Smooth muscle cell (in vitro differentiated cells): ENCODE data around the gene TBC1D21. TPM values are rescaled to one million over a fixed set of nuclear protein-coding genes. Genes with fewer than 3 reads are reported as not detected.
"Not testable (repeated sequence)": the region's sequence is repeated elsewhere in the genome, so short reads cannot be mapped to it uniquely, and the experiment has no call there.

Experiments
- DNase-seq: peaks from one replicate; lab custom pipeline; 2025; ENCODE audit not compliant: unreplicated experiment; lab: John Stamatoyannopoulos, UW
- H2AFZ ChIP-seq: fragments of 200-600 bp; sonication (generic); 2 replicates; pipeline ENCODE4 v1.6.0; 2016; ENCODE audit warnings: antibody characterized with exemption, low read depth, mild to moderate bottlenecking
- H3F3A ChIP-seq: fragments of 200-600 bp; sonication (generic); 2 replicates; pipeline ENCODE4 v1.6.0; 2017; ENCODE audit warnings: antibody characterized with exemption, low read depth
- H3K27ac ChIP-seq: fragments of 200-600 bp; sonication (generic); 2 replicates; pipeline ENCODE4 v1.5.1; 2016; ENCODE audit warnings: low read depth, mild to moderate bottlenecking
- H3K27me3 ChIP-seq: fragments of 200-600 bp; sonication (generic); 2 replicates; pipeline ENCODE4 v1.6.1; 2016; ENCODE audit warnings: low read depth, mild to moderate bottlenecking
- H3K36me3 ChIP-seq: fragments of 200-600 bp; sonication (generic); 2 replicates; pipeline ENCODE4 v1.5.1; 2016; ENCODE audit warnings: low read depth
- H3K4me1 ChIP-seq: fragments of 200-600 bp; sonication (generic); 2 replicates; pipeline ENCODE4 v1.5.1; 2016; ENCODE audit warnings: low read depth
- H3K4me2 ChIP-seq: fragments of 200-600 bp; sonication (generic); 2 replicates; pipeline ENCODE4 v1.6.0; 2016; ENCODE audit warnings: mild to moderate bottlenecking
- H3K4me3 ChIP-seq: fragments of 200-600 bp; sonication (generic); 2 replicates; pipeline ENCODE4 v1.5.1; 2016; ENCODE audit warnings: mild to moderate bottlenecking
- H3K79me2 ChIP-seq: fragments of 200-600 bp; sonication (generic); 2 replicates; pipeline ENCODE4 v1.6.0; 2016; ENCODE audit warnings: low read depth, mild to moderate bottlenecking
- H3K9ac ChIP-seq: fragments of 200-600 bp; sonication (generic); 2 replicates; pipeline ENCODE4 v1.6.0; 2016; ENCODE audit warnings: low read depth
- H3K9me3 ChIP-seq: fragments of 200-600 bp; sonication (generic); replicated peaks from 2 replicates; pipeline ENCODE4 v1.5.1; 2016; ENCODE audit warnings: low read depth
- H4K20me1 ChIP-seq: fragments of 200-600 bp; sonication (generic); 2 replicates; pipeline ENCODE4 v1.6.0; 2016; ENCODE audit warnings: low read depth
- CTCF ChIP-seq: fragments of 200-600 bp; sonication (generic); IDR thresholded peaks from 2 replicates; pipeline ENCODE4 v1.5.1; 2017; ENCODE audit warnings: borderline replicate concordance, mild to moderate bottlenecking, antibody characterized with exemption; ENCODE audit not compliant: insufficient read depth, poor library complexity, severe bottlenecking
- WGBS: methylation state at CpG from one replicate; pipeline ENCODE4 v1.1.7; 2016; ENCODE audit warnings: low lambda C conversion rate; 5-methylcytosine and 5-hydroxymethylcytosine counted together
- polyA plus RNA-seq: library from polyadenylated mRNA; unstranded; fragments of >200 nt; fragmentation: Nextera tagmentation; extraction: Ambion mirVana; gene quantifications from 2 replicates; pipeline ENCODE4 v1.2.1, GENCODE V29; 2016
- total RNA-seq: library from RNA; depleted of rRNA; stranded (reverse); fragments of >200 nt; gene quantifications from 2 replicates; pipeline ENCODE4 v1.2.3, GENCODE V29; 2014

Gene TBC1D21
- total and polyA plus RNA-seq, 2 experiments from 2014 or later: not detected

- H3F3A ChIP-seq: peaks cover 34% of the 10 kb centered on the region
- WGBS: 96% methylated on average over 11 of the region's 11 CpGs
- H3K79me2 ChIP-seq: peaks cover 49% of the 10 kb centered on the region
- H3K4me3 ChIP-seq: no peak overlapping the region
- no peak overlapping the region for H3K9ac ChIP-seq
- no peaks in the 10 kb centered on the region for H3K9me3 ChIP-seq
- H3K4me2 ChIP-seq: no peak overlapping the region
- DNase-seq: no peak
- H2AFZ ChIP-seq: no peak overlapping the region
- H4K20me1 ChIP-seq: peaks cover 23% of the 10 kb centered on the region
- TF ChIP-seq CTCF: no peak
- H3K4me1 ChIP-seq: peaks cover 42% of the 10 kb centered on the region
- no peaks in the 10 kb centered on the region for H3K27me3 ChIP-seq
- H3K27ac ChIP-seq: no peak overlapping the region
- H3K36me3 ChIP-seq: no peaks in the 10 kb centered on the region
These were observed 64.4 kb downstream of the TBC1D21 start for GRCh38 chr15:73937726-73938125.

GRCh38 chr15:73938516-73938915 is 65.2 kb downstream of the TBC1D21 start:
- not testable (repeated sequence) for H2AFZ ChIP-seq, H3K27me3 ChIP-seq, H3K4me3 ChIP-seq, H3K9me3 ChIP-seq, H3K36me3 ChIP-seq, DNase-seq, H3K9ac ChIP-seq, H3K4me2 ChIP-seq
- Histone ChIP-seq H3K79me2 (peaks cover 41% of the 10 kb centered on the region), H3K4me1 (peaks cover 45% of the 10 kb centered on the region), H3F3A (peaks cover 42% of the 10 kb centered on the region), H4K20me1 (peaks cover 16% of the 10 kb centered on the region), H3K27ac (peak overlapping the region; percentile 96)
- 98% methylated on average over 8 of the region's 8 CpGs for WGBS

Other genes starting within 250 kb of the TBC1D21 start
- 189 and 215 TPM in 2 replicates for gene NPTN, start 240.2 kb upstream of the TBC1D21 start, total RNA-seq
- 153 TPM in 2 replicates for gene NPTN, start 240.2 kb upstream of the TBC1D21 start, polyA plus RNA-seq
- gene CD276, start 189.2 kb upstream of the TBC1D21 start, total RNA-seq: 139 and 144 TPM in 2 replicates
- 257 and 312 TPM in 2 replicates for gene CD276, start 189.2 kb upstream of the TBC1D21 start, polyA plus RNA-seq
- gene INSYN1, start 120.2 kb upstream of the TBC1D21 start, total RNA-seq: 1.4 and 1.6 TPM in 2 replicates
- gene INSYN1, start 120.2 kb upstream of the TBC1D21 start, polyA plus RNA-seq: 3.4 and 4.0 TPM in 2 replicates
- gene LOXL1, start 52.9 kb downstream of the TBC1D21 start, total RNA-seq: 239 and 252 TPM in 2 replicates
- 736 and 899 TPM in 2 replicates for gene LOXL1, start 52.9 kb downstream of the TBC1D21 start, polyA plus RNA-seq
- 9.3 and 12.4 TPM in 2 replicates for gene STOML1, start 118.7 kb downstream of the TBC1D21 start, total RNA-seq
- 23.7 and 27.5 TPM in 2 replicates for gene STOML1, start 118.7 kb downstream of the TBC1D21 start, polyA plus RNA-seq
- gene PML, start 121.2 kb downstream of the TBC1D21 start, total RNA-seq: 21.6 and 34.1 TPM in 2 replicates
- 33.7 and 39.4 TPM in 2 replicates for gene PML, start 121.2 kb downstream of the TBC1D21 start, polyA plus RNA-seq
- 0.09 and 0.13 TPM in 2 replicates for gene GOLGA6A, start 209.0 kb downstream of the TBC1D21 start, total RNA-seq
- 0.14 TPM in 1 of 2 replicates, not detected in the other for gene GOLGA6A, start 209.0 kb downstream of the TBC1D21 start, polyA plus RNA-seq